SK-N-MC (cell line): ENCODE results near the gene PDCL2.

Experiments used
- EZH2 ChIP-seq: fragments of 200-600 bp; sonication (generic); IDR thresholded peaks from one replicate; pipeline ENCODE4 v1.6.1; 2017; ENCODE audit warnings: antibody characterized with exemption
- FOXP2 ChIP-seq: optimal IDR thresholded peaks from 2 replicates; pipeline ENCODE3; 2011; ENCODE audit warnings: mild to moderate bottlenecking, moderate library complexity; ENCODE audit not compliant: insufficient read depth; ENCODE audit errors: extremely low read length, control extremely low read depth
- POLR2AphosphoS5 ChIP-seq: IDR thresholded peaks from 2 replicates; pipeline ENCODE4 v1.6.1; 2012; ENCODE audit warnings: mild to moderate bottlenecking, low read depth, low read length, borderline replicate concordance

GRCh38 chr4:55547918-55548317 lies 44.1 kb downstream of the PDCL2 start:
- no peak for TF ChIP-seq POLR2AphosphoS5
- no peak for TF ChIP-seq EZH2
- TF ChIP-seq FOXP2, result no peak
